HepG2 (cell line): ENCODE results near the gene TNFAIP2. TPM values are rescaled to one million over a fixed set of nuclear protein-coding genes. Genes with fewer than 3 reads are reported as not detected.

ENCODE experiments used
- CENPT ChIP-seq: sonication (generic); formaldehyde crosslinking; IDR thresholded peaks from 2 replicates; pipeline ENCODE4 v1.8.0; 2022; ENCODE audit warnings: low read depth, mild to moderate bottlenecking, moderate library complexity, missing genetic modification reagents
- KMT2A ChIP-seq: sonication (generic); formaldehyde crosslinking; IDR thresholded peaks from 2 replicates; pipeline ENCODE4 v1.4.0; 2020; ENCODE audit warnings: missing genetic modification reagents
- ZNF3 ChIP-seq: IDR thresholded peaks from 2 replicates; pipeline ENCODE4 v1.7.0; 2017; ENCODE audit warnings: inconsistent platforms
- ZNF543 ChIP-seq: sonication (generic); formaldehyde crosslinking; IDR thresholded peaks from 2 replicates; pipeline ENCODE4 v1.4.0; 2020; ENCODE audit warnings: mild to moderate bottlenecking, missing genetic modification reagents
- ZNF569 ChIP-seq: sonication (generic); formaldehyde crosslinking; IDR thresholded peaks from 2 replicates; pipeline ENCODE4 v1.5.0; 2020; ENCODE audit warnings: mild to moderate bottlenecking, missing genetic modification reagents, moderate library complexity, borderline replicate concordance
- ZSCAN30 ChIP-seq: sonication (generic); formaldehyde crosslinking; IDR thresholded peaks from 2 replicates; pipeline ENCODE4 v1.5.0; 2020; ENCODE audit warnings: mild to moderate bottlenecking, missing genetic modification reagents
- polyA plus RNA-seq, 8 experiments: library from polyadenylated mRNA; depleted of rRNA in 3 of 8; stranded (reverse) in 7 of 8; unstranded in 1 of 8; fragments of >200 nt; fragmentation: Illumina TruSeq in 4 of 8; extraction: Trizol in 4 of 8; gene quantifications; 2 replicates each; pipeline versions ENCODE4 v1.2.1 to v1.2.3, GENCODE V29; 2011 to 2016; ENCODE audit warnings: low read depth in 4 of 8, missing spikeins in 1 of 8, mixed read lengths in 1 of 8; ENCODE audit not compliant: insufficient read depth in 1 of 8
- total RNA-seq, 5 experiments: library from RNA; depleted of rRNA; stranded (reverse); fragments of >200 nt; fragmentation: Illumina TruSeq; extraction: Trizol; gene quantifications; 2 replicates each; pipeline ENCODE4 v1.2.3, GENCODE V29; 2016; ENCODE audit warnings: low read depth in 1 of 5
- TF ChIP-seq, protein P1 (sequence below): sonication (generic); formaldehyde crosslinking; IDR thresholded peaks from 2 replicates; pipeline ENCODE4 v1.9.0; 2022; ENCODE audit warnings: low read depth, missing genetic modification reagents
- TF ChIP-seq, protein P2 (sequence below): sonication (generic); formaldehyde crosslinking; IDR thresholded peaks from 2 replicates; pipeline ENCODE4 v1.9.0; 2021; ENCODE audit warnings: missing genetic modification reagents, mild to moderate bottlenecking, borderline replicate concordance
- TF ChIP-seq, protein P3 (sequence below): sonication (generic); formaldehyde crosslinking; IDR thresholded peaks from 2 replicates; pipeline ENCODE4 v1.8.0; 2022; ENCODE audit warnings: missing genetic modification reagents, low read depth, mild to moderate bottlenecking, borderline replicate concordance

The TNFAIP2 gene
- total and polyA plus RNA-seq, 2 of the 13 experiments (the other 11 are each of a cell fraction or from before 2014, with no cell fraction given), result 0.46 to 1.5 TPM

GRCh38 chr14:103122947-103123633, at the start of gene TNFAIP2 (continued):
- TF ChIP-seq, protein P1, sequence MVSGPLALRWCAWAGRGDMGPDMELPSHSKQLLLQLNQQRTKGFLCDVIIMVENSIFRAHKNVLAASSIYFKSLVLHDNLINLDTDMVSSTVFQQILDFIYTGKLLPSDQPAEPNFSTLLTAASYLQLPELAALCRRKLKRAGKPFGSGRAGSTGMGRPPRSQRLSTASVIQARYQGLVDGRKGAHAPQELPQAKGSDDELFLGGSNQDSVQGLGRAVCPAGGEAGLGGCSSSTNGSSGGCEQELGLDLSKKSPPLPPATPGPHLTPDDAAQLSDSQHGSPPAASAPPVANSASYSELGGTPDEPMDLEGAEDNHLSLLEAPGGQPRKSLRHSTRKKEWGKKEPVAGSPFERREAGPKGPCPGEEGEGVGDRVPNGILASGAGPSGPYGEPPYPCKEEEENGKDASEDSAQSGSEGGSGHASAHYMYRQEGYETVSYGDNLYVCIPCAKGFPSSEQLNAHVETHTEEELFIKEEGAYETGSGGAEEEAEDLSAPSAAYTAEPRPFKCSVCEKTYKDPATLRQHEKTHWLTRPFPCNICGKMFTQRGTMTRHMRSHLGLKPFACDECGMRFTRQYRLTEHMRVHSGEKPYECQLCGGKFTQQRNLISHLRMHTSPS (CRISPR knock-in tag), result no peak
- TF ChIP-seq, protein P2, sequence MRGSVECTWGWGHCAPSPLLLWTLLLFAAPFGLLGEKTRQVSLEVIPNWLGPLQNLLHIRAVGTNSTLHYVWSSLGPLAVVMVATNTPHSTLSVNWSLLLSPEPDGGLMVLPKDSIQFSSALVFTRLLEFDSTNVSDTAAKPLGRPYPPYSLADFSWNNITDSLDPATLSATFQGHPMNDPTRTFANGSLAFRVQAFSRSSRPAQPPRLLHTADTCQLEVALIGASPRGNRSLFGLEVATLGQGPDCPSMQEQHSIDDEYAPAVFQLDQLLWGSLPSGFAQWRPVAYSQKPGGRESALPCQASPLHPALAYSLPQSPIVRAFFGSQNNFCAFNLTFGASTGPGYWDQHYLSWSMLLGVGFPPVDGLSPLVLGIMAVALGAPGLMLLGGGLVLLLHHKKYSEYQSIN (CRISPR knock-in tag), result no peak
- TF ChIP-seq ZNF543 (CRISPR knock-in tag) (no peak), ZNF3 (no peak), ZSCAN30 (CRISPR knock-in tag) (no peak), CENPT (no peak), ZNF569 (CRISPR knock-in tag) (no peak), KMT2A (CRISPR knock-in tag) (no peak)
- TF ChIP-seq, protein P3, sequence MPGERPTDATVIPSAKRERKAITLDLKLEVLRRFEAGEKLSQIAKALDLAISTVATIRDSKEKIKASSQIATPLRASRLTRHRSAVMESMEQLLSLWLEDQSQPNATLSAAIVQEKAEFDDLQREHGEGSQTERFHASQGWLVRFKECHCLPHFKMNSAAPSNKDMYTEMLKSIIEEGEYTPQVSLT (CRISPR knock-in tag), result no peak
